SIG-M5 treated with dmso at 0.1 percent for 504 hours (cell line): ENCODE measurements around the gene COL6A2.
"Not testable (repeated sequence)": the region's sequence is repeated elsewhere in the genome, so short reads cannot be mapped to it uniquely, and the experiment has no call there.

ENCODE experiments used
- DNase-seq: peaks from one replicate; lab custom pipeline; 2025; ENCODE audit not compliant: unreplicated experiment; lab: John Stamatoyannopoulos, UW

Gene COL6A2

GRCh38 chr21:46097336-46098293, at the start of gene COL6A2:
Gene COL6A2, plus strand, starts transcription at chr21:46098112.
- DNase-seq, result peak; percentile 8

GRCh38 chr21:46048926-46049889, 48.7 kb upstream of the COL6A2 start:
- DNase-seq, result no peak

DNA sequence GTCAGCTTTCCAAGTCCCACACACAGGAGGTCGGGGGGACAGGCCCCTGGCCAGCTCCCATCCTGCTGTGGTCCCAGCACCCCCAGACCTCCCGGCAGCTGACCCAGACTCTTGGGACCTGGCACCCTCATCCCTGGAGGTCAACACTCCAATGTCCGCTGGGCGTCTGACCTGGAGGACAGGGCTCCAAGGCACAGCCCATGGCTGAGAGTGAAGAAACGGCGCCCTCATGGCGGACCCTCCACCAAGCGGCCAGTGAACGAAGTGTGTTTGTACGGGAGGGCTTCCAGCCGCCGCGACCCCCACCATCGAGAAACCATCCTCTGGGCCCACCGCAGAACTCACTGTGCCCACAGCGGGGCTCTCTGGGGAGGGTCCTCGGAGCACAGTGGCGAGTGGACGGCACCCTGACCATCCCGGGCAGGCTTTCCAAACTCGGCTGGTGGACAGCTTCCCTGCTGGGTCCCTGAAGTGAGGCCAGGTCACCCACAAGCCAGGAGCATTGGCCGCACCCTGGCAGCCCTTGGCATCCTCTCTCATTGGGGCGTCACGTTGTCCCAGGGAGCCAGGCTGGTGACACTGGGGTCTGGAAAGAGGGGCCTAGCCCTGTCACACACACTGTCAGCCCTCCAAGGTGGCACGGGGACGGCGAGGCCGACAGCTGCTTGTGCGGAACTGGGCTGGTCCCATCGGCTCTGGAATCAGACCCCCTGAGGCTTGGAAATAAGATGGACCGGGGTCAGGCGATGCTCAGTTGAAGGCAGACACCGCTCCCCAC, 47.8 kb upstream of the COL6A2 start:
- no peak for DNase-seq

DNA sequence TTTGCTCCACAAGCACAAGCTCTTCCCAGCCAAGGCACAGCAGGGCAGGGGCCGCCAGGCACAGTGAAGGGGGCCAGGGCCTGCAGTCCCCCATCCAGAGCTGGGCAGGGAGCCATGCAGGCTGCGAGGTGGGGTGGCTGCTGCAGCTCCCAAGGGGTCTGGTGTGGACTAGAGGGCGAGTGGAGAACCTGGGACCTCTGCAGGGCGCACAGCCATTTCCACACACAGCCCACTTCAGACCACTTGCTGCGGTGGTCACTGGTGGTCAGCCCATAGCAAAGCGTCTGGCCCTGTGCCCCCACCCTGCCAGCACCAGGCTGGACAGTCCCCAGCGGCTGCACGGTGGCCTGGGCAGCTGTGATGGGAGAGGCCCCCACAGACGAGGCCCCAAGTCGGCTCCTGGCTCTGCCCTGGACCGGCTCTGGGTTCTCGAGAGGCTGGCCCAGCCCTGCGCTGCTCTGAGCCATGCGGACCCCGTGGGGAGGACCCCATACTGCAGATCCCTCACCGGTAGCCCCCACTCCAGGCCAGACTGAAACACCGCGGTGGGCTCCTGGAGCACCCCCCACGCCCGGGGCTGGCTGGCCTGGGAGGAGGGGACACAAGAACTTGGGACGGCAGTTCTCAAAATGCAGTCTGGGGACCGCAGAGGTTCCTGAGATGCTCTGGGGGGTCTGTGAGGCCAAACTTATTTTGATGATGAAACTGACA, 47.1 kb upstream of the COL6A2 start:
- no peak for DNase-seq

- no peak for DNase-seq
Observed at GRCh38 chr21:46051379-46051770, 46.5 kb upstream of the COL6A2 start.

DNA sequence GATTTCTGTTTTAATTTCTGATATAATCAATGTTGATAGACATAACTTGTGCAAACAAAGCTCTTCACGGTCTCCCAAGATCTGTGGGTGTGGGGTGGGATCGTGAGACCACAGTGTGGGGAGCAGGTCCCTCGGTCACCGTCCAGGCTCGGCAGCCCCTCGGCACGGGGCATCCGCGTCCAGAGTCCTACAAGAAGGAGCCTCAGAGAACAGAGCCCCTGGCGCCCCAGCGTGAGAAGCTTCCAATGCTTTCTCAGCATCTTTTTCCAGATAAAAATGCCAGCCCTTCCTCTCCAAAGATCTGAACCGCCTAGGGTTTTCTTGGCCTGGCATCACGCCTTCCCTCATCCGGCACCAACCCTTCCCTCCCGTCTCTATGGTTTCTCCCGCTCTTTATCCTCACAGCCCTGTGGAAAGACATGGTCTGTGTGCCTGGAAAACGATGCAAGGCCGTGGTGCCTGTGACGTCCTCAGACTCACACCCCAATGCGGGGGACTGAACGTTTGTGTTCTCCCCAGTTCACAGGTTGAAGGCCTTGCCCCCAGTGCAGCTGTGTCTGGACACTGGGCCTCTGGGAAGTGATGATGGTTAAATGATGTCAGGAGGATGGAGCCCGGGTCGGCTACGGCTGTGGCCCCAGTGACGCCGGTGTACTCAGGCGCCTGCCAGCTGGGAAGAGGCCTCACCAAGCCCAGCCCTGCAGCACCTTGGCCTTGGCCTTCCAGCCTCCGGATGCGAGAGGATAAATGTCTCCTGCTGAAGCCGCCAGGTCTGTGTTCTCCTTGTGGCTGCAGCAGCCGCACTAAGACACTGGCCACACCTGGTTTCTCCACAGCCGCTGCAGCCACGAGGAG, 45.9 kb upstream of the COL6A2 start:
- no peak for DNase-seq

DNA sequence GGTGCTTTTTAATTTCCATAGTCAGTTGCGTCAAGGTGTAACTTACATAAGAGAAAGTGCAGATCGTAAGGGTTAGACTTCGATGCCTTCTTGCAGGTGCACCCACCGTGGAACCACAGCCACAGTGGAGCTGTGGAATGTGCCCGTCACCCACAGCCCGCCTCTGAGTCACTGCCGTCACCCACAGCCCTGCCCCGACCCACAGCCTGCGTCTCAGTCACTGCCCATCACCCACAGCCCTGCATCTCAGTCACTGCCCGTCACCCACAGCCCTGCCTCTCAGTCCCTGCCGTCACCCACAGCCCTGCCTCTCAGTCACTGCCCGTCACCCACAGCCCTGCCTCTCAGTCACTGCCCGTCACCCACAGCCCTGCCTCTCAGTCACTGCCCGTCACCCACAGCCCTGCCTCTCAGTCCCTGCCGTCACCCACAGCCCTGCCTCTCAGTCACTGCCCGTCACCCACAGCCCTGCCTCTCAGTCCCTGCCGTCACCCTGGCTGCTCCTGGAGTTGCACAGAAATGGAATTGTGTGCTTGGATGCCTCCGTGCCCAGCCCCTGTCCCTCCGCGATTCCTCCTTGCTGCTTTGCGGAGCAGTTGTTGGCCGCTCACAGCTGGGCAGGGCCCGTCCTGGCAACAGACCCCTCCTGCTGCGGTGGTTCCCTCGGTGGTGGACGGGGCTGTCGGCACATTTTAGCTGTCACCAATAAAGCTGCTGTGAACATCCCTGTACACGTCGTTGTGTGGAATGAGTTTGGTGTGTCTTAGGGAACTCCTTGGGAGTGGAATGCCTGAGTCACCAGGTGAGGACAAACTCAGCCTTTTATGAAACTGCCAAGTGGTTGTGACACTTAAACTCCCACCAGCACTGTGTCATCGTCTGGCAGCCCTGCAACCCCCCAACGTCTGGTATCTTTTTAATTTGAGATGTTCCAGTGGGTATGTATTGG, 44.9 kb upstream of the COL6A2 start:
- no peak for DNase-seq

- DNase-seq, result no peak
Observed at GRCh38 chr21:46054031-46054430, 43.9 kb upstream of the COL6A2 start.

GRCh38 chr21:46054451-46054881, 43.4 kb upstream of the COL6A2 start:
- DNase-seq, result no peak

GRCh38 chr21:46055863-46056281, 42.0 kb upstream of the COL6A2 start:
- DNase-seq, result no peak

DNA sequence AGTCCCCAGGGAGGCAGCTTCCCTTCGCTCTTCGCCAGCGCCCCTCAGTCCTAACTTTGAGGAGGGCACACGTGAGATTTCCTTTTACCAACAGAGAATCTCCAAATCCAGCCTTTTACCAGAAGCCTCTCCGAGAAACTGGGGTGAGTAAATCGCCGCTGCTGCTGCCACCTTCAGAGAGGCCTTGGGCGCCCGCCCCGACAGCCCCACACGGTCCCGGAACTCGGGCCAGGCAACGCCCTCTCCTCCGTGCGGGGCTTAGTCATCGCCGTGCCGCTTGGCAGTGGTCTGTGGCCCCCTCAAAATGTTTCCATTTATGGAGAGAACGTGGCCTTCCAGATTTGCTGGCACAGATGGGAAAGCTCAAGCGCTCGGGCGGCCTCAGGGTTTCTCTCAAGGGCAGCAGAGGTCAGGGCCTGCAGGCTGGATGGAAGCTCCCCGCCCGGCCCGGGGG, 41.4 kb upstream of the COL6A2 start:
- DNase-seq, result no peak

DNA sequence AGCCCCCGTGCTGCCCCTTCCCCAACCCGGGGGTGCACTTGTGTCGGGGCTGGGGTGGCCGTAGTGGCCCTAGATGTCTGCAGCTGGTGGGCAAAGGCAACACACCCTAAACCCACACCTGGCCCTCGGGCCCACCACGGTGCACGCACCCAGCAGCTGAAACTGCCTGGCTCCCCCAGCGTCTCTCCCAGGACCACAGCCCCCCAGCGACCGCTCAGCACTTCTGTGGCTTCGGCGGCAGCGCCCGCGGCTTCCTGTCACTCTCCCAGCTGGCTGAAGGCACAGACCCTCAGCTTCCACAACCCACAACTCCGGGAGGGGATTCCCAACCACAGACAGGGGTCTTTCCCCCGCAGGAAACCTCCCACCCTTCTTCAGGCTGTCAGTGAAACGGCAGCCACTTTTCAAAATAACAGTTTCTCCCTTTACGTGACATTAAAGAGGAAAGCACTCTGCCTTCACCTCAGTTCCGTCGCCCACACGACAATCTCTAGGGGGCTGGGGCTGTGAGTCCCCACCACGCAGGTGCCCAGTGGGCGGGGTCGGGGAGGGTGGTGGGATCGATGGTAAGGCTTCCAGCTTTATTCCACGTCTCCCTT, 40.7 kb upstream of the COL6A2 start:
- no peak for DNase-seq

GRCh38 chr21:46057710-46058241, 40.1 kb upstream of the COL6A2 start:
- no peak for DNase-seq

DNA sequence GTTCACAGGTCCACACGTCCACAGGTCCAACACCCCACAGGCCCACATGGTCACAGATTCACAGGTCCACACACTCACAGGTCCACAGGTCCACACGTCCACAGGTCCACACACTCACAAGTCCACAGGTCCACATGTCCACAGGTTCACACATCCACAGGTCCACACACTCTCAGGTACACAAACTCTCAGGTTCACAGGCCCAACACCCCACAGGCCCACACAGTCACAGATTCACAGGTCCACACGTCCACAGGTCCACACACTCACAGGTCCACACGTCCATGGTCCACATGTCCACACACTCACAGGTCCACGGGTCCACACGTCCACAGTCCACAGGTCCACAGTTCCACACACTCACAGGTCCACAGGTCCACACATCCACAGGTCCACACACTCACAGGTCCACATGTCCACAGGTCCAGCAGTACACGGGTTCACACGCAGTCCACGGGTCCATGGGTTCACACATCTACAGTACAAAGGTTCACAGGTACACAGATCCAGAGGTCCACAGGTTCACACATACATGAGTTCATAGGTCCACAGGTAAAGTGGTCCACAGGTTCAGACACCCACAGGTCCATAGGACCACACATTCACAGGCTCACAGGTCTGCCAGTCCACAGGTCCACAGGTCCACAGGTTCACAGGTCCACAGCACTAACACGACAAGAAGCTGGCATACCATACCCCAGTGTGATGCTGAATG, 39.3 kb upstream of the COL6A2 start:
- DNase-seq, result no peak

- DNase-seq, result no peak
Observed at GRCh38 chr21:46059195-46059594, 38.7 kb upstream of the COL6A2 start.

DNA sequence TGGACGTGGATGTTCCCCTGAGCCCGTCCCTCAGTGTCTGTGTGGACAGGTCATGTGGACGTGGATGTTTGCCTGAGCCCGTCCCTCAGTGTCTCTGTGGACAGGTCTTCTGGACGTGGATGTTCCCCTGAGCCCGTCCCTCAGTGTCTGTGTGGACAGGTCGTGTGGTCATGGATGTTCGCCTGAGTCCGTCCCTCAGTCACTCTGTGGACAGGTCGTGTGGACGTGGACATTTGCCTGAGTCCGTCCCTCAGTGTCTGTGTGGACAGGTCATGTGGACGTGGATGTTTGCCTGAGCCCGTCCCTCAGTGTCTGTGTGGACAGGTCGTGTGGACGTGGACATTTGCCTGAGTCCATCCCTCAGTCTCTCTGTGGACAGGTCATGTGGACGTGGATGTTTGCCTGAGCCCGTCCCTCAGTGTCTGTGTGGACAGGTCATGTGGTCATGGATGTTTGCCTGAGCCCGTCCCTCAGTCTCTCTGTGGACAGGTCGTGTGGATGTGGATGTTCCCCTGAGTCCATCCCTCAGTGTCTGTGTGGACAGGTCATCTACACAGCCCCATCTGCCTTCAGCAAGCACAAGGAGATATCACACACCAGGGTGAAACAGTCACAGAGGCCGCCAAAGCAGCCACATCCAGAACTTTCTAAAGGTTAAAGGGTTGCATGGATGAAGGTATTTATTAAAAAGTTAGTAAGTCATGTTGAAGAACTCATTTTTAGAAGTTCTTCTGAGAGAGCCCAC, 38.0 kb upstream of the COL6A2 start:
- not testable (repeated sequence) for DNase-seq
